Measurements from ENCODE around the gene ARHGAP15.

ARHGAP15 gene

GRCh38 chr2:143764261-143764660, 635.0 kb downstream of the ARHGAP15 start:
- H3K9ac ChIP-seq (ENCODE audit: low read length), result no peak overlapping the region
- H3K27ac ChIP-seq (ENCODE audit: low read length), result no peak overlapping the region
- H4K20me1 ChIP-seq (ENCODE audit: insufficient read depth, low read length), result no peaks in the 10 kb centered on the region
- H3K4me1 ChIP-seq (ENCODE audit: low read length), result no peaks in the 10 kb centered on the region
- TF ChIP-seq, protein P1, sequence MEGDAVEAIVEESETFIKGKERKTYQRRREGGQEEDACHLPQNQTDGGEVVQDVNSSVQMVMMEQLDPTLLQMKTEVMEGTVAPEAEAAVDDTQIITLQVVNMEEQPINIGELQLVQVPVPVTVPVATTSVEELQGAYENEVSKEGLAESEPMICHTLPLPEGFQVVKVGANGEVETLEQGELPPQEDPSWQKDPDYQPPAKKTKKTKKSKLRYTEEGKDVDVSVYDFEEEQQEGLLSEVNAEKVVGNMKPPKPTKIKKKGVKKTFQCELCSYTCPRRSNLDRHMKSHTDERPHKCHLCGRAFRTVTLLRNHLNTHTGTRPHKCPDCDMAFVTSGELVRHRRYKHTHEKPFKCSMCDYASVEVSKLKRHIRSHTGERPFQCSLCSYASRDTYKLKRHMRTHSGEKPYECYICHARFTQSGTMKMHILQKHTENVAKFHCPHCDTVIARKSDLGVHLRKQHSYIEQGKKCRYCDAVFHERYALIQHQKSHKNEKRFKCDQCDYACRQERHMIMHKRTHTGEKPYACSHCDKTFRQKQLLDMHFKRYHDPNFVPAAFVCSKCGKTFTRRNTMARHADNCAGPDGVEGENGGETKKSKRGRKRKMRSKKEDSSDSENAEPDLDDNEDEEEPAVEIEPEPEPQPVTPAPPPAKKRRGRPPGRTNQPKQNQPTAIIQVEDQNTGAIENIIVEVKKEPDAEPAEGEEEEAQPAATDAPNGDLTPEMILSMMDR (IDR thresholded peaks at IDR 0.05; ENCODE audit: low read length), result no peak
- TF ChIP-seq EZH2 (optimal IDR thresholded peaks at IDR 0.05; ENCODE audit: low read depth, low read length) (no peak), EZH2phosphoT487 (IDR thresholded peaks at IDR 0.05; ENCODE audit: low read length) (no peak)
- H3K9me3 ChIP-seq (replicated peaks; ENCODE audit: insufficient read depth, low read length), result no peaks in the 10 kb centered on the region
- H3K36me3 ChIP-seq (replicated peaks; ENCODE audit: insufficient read depth, low read length), result no peaks in the 10 kb centered on the region
- DNase-seq, result no peak
- H3K9me2 ChIP-seq (replicated peaks; ENCODE audit: insufficient read depth, low read length), result no peaks in the 10 kb centered on the region
- H3K27me3 ChIP-seq (replicated peaks; ENCODE audit: insufficient read depth, low read length), result no peaks in the 10 kb centered on the region
- H2AFZ ChIP-seq (ENCODE audit: low read length), result no peak overlapping the region
- no peak overlapping the region for H3K4me2 ChIP-seq (ENCODE audit: low read depth, low read length)
- no peaks in the 10 kb centered on the region for H3F3A ChIP-seq (ENCODE audit: insufficient read depth, low read length)
- H3K79me2 ChIP-seq (ENCODE audit: low read length), result no peaks in the 10 kb centered on the region
- H3K4me3 ChIP-seq (ENCODE audit: low read length), result no peak overlapping the region

DNA sequence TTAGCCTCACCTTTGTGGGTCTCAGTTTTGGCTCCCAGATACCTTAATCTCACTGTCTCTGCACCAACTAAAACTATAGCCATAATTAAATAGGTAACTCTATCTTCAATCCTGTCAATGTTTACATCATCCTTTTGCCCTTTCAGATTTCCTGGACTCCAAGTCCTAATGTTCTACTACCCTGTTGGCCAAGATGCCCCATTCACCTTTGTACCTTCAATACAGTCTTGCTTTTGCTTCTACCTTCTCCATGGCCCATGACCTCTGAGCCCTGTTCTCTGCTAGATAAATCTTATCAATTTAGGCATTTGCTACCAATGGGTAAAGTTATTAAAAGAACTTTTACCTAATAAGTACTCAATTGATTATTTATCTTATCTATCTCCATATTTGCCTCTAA, 635.5 kb downstream of the ARHGAP15 start:
- Histone ChIP-seq H3K9me2 (replicated peaks; ENCODE audit: insufficient read depth, low read length) (no peaks in the 10 kb centered on the region), H3K36me3 (replicated peaks; ENCODE audit: insufficient read depth, low read length) (no peaks in the 10 kb centered on the region), H3K4me3 (ENCODE audit: low read length) (no peak overlapping the region), H2AFZ (ENCODE audit: low read length) (no peak overlapping the region), H3K27ac (ENCODE audit: low read length) (no peak overlapping the region), H3K9ac (ENCODE audit: low read length) (no peak overlapping the region), H3K79me2 (ENCODE audit: low read length) (no peaks in the 10 kb centered on the region), H4K20me1 (ENCODE audit: insufficient read depth, low read length) (no peaks in the 10 kb centered on the region), H3K4me1 (ENCODE audit: low read length) (no peaks in the 10 kb centered on the region), H3K27me3 (replicated peaks; ENCODE audit: insufficient read depth, low read length) (no peaks in the 10 kb centered on the region), H3F3A (ENCODE audit: insufficient read depth, low read length) (no peaks in the 10 kb centered on the region), H3K9me3 (replicated peaks; ENCODE audit: insufficient read depth, low read length) (no peaks in the 10 kb centered on the region), H3K4me2 (ENCODE audit: low read depth, low read length) (no peak overlapping the region)
- no peak for TF ChIP-seq EZH2 (optimal IDR thresholded peaks at IDR 0.05; ENCODE audit: low read depth, low read length)
- no peak for TF ChIP-seq EZH2phosphoT487 (IDR thresholded peaks at IDR 0.05; ENCODE audit: low read length)
- TF ChIP-seq, protein P1 (IDR thresholded peaks at IDR 0.05; ENCODE audit: low read length), result no peak
- no peak for DNase-seq

DNA sequence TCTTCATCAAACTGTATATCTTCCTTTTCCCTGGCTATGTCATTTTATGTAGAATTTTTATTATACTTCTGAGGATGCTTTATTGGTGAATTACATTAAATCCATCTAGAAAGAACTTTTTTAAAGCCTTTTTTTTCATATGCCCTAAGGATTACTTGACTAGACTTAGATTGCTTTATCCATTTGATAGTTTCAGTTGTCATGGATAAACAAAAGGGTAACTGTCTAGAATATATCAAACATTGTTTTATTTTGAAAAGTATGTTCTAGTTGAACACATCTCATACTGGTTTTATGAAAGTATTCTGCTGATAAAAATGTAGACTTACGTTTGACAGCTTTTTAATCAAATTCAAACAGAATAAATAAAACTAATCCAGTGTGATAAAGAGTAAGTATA, 639.8 kb downstream of the ARHGAP15 start:
- Histone ChIP-seq H3K4me1 (ENCODE audit: low read length) (no peaks in the 10 kb centered on the region), H3K79me2 (ENCODE audit: low read length) (no peaks in the 10 kb centered on the region), H3K4me3 (ENCODE audit: low read length) (no peak overlapping the region), H2AFZ (ENCODE audit: low read length) (no peak overlapping the region), H3F3A (ENCODE audit: insufficient read depth, low read length) (no peaks in the 10 kb centered on the region), H4K20me1 (ENCODE audit: insufficient read depth, low read length) (no peaks in the 10 kb centered on the region), H3K36me3 (replicated peaks; ENCODE audit: insufficient read depth, low read length) (no peaks in the 10 kb centered on the region), H3K4me2 (ENCODE audit: low read depth, low read length) (no peak overlapping the region), H3K27ac (ENCODE audit: low read length) (no peak overlapping the region), H3K27me3 (replicated peaks; ENCODE audit: insufficient read depth, low read length) (no peaks in the 10 kb centered on the region), H3K9me2 (replicated peaks; ENCODE audit: insufficient read depth, low read length) (no peaks in the 10 kb centered on the region), H3K9ac (ENCODE audit: low read length) (no peak overlapping the region), H3K9me3 (replicated peaks; ENCODE audit: insufficient read depth, low read length) (no peaks in the 10 kb centered on the region)
- no peak for DNase-seq
- TF ChIP-seq EZH2 (optimal IDR thresholded peaks at IDR 0.05; ENCODE audit: low read depth, low read length) (no peak), EZH2phosphoT487 (IDR thresholded peaks at IDR 0.05; ENCODE audit: low read length) (no peak)
- TF ChIP-seq, protein P1 (IDR thresholded peaks at IDR 0.05; ENCODE audit: low read length), result no peak

All from MM.1S (cell line).